Epithelial cell of esophagus (primary cell): ENCODE results near the gene B3GALNT2.

ENCODE experiments used
- DNase-seq: peaks from one replicate; pipeline ENCODE4 v3.0.0; 2010; ENCODE audit warnings: low read depth
- H3K4me3 ChIP-seq: 2 replicates; pipeline ENCODE4 v1.5.1; 2011; ENCODE audit warnings: mild to moderate bottlenecking, low read length, control low read depth
- TF ChIP-seq, protein P1 (sequence below): IDR thresholded peaks from 2 replicates; pipeline ENCODE4 v1.5.1; 2011; ENCODE audit warnings: low read depth, mild to moderate bottlenecking, low read length, control low read depth, inconsistent platforms; ENCODE audit not compliant: insufficient read depth; ENCODE audit errors: missing control alignments

Gene B3GALNT2

DNA sequence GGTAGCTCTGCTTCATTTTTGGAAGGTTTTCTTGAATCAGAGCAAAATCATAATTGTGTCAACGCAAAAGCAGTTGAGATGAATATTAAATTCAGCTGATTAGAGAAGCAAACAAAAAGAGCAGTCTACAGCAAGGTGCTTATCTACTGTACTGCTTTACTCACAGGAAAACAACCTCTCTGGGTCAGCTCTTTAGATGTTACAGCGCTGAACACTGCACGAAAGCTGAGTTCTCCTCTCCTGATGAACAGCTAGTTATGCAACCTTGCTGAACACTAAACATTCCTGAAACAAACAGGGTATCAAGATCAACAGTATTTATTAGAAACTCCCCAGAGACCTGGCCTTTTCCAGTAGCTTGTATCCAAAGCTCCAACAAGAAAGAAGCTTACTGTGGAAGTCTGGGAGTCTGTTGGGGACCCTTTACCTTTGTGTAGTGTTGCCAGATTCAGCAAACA is 95.7 kb downstream of the B3GALNT2 start:
- TF ChIP-seq, protein P1, sequence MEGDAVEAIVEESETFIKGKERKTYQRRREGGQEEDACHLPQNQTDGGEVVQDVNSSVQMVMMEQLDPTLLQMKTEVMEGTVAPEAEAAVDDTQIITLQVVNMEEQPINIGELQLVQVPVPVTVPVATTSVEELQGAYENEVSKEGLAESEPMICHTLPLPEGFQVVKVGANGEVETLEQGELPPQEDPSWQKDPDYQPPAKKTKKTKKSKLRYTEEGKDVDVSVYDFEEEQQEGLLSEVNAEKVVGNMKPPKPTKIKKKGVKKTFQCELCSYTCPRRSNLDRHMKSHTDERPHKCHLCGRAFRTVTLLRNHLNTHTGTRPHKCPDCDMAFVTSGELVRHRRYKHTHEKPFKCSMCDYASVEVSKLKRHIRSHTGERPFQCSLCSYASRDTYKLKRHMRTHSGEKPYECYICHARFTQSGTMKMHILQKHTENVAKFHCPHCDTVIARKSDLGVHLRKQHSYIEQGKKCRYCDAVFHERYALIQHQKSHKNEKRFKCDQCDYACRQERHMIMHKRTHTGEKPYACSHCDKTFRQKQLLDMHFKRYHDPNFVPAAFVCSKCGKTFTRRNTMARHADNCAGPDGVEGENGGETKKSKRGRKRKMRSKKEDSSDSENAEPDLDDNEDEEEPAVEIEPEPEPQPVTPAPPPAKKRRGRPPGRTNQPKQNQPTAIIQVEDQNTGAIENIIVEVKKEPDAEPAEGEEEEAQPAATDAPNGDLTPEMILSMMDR = no peak
- DNase-seq = no peak
- no peak overlapping the region for H3K4me3 ChIP-seq

DNA sequence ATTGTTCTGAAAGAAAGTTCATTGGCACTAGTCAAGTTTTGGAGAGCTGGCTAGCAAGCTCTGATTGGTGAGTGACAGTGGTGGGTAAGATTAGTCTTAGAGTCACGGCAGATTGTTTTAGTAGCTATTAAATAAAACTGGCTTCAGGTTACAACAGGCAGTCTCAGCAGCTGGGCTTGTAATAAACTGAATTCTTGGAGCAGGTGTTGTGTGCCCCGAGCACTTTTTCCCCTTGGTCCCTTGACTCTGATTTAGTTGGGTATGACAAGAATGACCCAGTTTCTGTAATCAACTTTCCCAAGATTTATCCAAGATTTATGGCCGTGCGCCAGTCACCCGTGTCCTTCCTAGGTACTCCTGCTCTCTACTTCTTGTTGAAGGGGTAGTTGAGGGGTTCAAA is 96.8 kb downstream of the B3GALNT2 start:
- TF ChIP-seq, protein P1 = no peak
- H3K4me3 ChIP-seq = no peak overlapping the region
- DNase-seq = no peak

DNA sequence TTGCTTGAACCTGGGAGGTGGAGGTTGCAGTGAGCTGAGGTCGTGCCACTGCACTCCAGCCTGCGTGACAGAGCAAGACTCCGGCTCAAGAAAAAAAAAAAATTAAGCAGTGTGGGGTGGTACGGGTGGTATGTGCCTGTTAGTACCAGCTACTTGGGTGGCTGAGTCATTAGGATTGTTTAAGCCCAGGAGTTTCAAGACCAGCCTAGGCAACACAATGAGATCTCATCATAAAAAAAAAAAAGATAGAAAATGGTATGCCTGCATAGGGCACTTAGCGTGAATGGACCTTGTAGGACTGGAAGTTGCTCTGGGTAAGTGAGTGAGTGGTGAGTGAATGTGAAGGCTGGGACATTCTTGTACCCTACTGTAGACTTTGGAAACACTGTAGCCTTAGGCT is 100.1 kb downstream of the B3GALNT2 start:
- peak; percentile 95 for DNase-seq
- TF ChIP-seq, protein P1 = no peak
- H3K4me3 ChIP-seq = no peak overlapping the region

DNA sequence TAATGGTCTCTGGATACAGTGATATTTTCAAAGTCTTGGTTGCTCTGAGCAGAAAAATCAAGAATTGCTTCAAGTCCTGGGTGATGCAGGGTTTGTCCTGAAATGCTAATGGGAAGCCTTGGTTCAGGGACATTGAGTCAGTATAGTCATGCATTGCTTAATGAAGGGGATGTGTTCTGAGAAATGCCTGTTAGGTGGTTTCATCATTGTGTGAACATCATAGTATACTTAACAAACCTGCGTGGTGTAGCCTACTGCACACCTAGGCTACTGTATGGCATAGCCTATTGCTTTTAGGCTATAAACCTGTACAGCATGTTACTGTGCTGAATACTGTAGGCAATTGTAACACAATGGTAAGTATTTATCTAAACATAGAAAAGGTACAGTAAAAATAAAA is 100.7 kb downstream of the B3GALNT2 start:
- DNase-seq = peak; percentile 88
- TF ChIP-seq, protein P1 = no peak
- no peak overlapping the region for H3K4me3 ChIP-seq

DNA sequence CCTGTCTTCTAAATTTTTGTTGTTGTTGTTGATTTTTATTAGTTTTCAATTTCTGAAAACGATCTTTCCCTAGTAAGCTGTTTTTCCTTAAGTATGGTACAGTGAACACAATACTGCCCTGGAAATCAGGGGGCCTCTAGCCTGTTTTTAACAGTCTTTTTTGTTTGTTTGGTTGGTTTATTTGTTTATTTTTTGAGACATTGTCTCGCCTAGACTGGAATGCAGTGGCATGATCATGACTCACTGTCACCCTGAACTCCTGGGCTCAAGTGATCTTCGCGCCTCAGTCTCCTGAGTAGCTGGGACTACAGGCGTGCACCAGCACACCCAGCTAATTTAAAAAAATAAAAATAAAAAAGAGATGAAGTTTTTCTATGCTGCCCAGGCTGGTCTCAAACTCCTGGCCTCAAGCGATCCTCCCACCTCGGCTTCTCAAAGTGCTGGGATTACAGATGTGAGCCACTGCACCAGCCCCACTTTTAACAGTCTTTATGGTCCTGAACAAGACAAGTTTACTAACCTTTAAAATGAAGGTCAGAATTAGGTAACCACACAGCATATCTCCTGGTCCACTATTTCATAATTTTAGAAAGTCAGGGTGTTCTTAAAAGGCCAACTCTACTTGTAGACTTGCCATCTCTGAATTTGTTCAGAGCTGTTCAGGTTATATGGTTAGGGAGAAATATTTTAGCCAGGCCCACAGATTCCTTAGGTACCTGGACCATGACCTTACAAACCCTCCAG is 101.6 kb downstream of the B3GALNT2 start:
- peak; percentile 39 for DNase-seq
- TF ChIP-seq, protein P1 = no peak
- H3K4me3 ChIP-seq = no peak overlapping the region

DNA sequence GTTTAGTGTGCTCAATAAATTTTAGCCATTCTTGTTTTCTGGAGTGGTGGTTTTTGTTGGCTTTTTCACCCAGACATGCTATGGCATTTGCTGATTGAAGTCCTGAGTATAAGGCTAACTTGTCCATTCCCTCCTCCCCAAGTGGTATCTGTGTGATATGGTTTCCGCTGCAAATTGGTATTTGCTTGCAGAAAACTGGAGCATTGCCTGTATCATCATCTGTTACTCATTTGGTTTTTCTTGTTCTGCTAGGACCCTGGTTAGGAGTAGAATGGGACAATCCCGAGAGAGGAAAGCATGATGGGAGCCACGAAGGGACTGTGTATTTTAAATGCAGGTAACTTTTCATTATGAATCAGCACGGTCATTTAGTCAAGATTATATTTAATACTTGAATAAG is 103.0 kb downstream of the B3GALNT2 start:
- H3K4me3 ChIP-seq = no peak overlapping the region
- TF ChIP-seq, protein P1 = no peak
- DNase-seq = no peak
